Fibroblast of upper back skin (primary cell): ENCODE data around the gene JSRP1.
A peak's percentile ranks its signal among the peaks of the same experiment; 100 is the strongest.

Experiments
- DNase-seq: peaks from one replicate; pipeline ENCODE4 v3.0.0-alpha.2; 2013

Gene JSRP1

GRCh38 chr19:2261438-2262172 lies 5.4 kb upstream of the JSRP1 start:
- DNase-seq = no peak

GRCh38 chr19:2260341-2260805 lies 4.2 kb upstream of the JSRP1 start:
- DNase-seq = no peak

- no peak for DNase-seq
These were observed 3.1 kb upstream of the JSRP1 start for GRCh38 chr19:2259336-2259735.

- DNase-seq = no peak
These were observed 938 bp downstream of the JSRP1 start for GRCh38 chr19:2255112-2255845.

GRCh38 chr19:2254064-2254872 lies 1.9 kb downstream of the JSRP1 start:
- peak; percentile 37 for DNase-seq

- no peak for DNase-seq
These were observed 2.8 kb downstream of the JSRP1 start for GRCh38 chr19:2253106-2254063.

- no peak for DNase-seq
These were observed 3.5 kb downstream of the JSRP1 start for GRCh38 chr19:2252797-2253105.

GRCh38 chr19:2252055-2252796 lies 4.0 kb downstream of the JSRP1 start:
- no peak for DNase-seq

GRCh38 chr19:2251106-2252054 lies 4.8 kb downstream of the JSRP1 start:
- DNase-seq = no peak

GRCh38 chr19:2250766-2251105 lies 5.5 kb downstream of the JSRP1 start:
- DNase-seq = no peak

- DNase-seq = no peak
These were observed 6.1 kb downstream of the JSRP1 start for GRCh38 chr19:2249880-2250765.

- no peak for DNase-seq
These were observed 7.0 kb downstream of the JSRP1 start, which contains the start of gene AMH for GRCh38 chr19:2249010-2249866. AMH (plus strand) TSS chr19:2249323; CDS start chr19:2249333, 10 bp downstream.

- no peak for DNase-seq
These were observed 7.8 kb downstream of the JSRP1 start for GRCh38 chr19:2248136-2249009.

GRCh38 chr19:2247433-2248101 lies 8.7 kb downstream of the JSRP1 start:
- no peak for DNase-seq

- DNase-seq = peak; percentile 33
These were observed 9.3 kb downstream of the JSRP1 start for GRCh38 chr19:2246801-2247361.

- DNase-seq = no peak
These were observed 10.1 kb downstream of the JSRP1 start for GRCh38 chr19:2246014-2246620.
